Urinary bladder (tissue), 4 donors: ENCODE measurements around the gene OR4E1. TPM values are rescaled to one million over a fixed set of nuclear protein-coding genes. Genes with fewer than 3 reads are reported as not detected.
"Not testable (repeated sequence)": the region's sequence is repeated elsewhere in the genome, so short reads cannot be mapped to it uniquely, and the experiment has no call there.

Source experiments
- DNase-seq: peaks from one replicate; pipeline ENCODE4 v3.0.0-alpha.2; 2015; ENCODE audit errors: extremely low spot score
- H3K27ac ChIP-seq: one replicate; pipeline ENCODE4 v1.5.1; 2013; ENCODE audit warnings: low read depth, mild to moderate bottlenecking, moderate library complexity
- H3K36me3 ChIP-seq: one replicate; pipeline ENCODE4 v1.6.1; 2013; ENCODE audit warnings: mild to moderate bottlenecking, moderate library complexity; ENCODE audit not compliant: insufficient read depth
- H3K4me1 ChIP-seq: one replicate; pipeline ENCODE4 v1.6.1; 2013; ENCODE audit warnings: mild to moderate bottlenecking, moderate library complexity; ENCODE audit not compliant: insufficient read depth
- H3K4me3 ChIP-seq: one replicate; pipeline ENCODE4 v1.5.1; 2013; ENCODE audit warnings: low read depth, low read length
- WGBS: extraction: QIAGEN DNeasy Blood & Tissue Kit; methylation state at CpG from one replicate; pipeline ENCODE4 v1.1.7; 2013; 5-methylcytosine and 5-hydroxymethylcytosine counted together
- polyA plus RNA-seq: library from polyadenylated mRNA; stranded (reverse); fragments of 200-250 nt; gene quantifications from one replicate; pipeline ENCODE4 v1.2.3, GENCODE V29; 2013
- total RNA-seq: library from RNA; depleted of rRNA; stranded (reverse); fragments of >200 nt; gene quantifications from one replicate; pipeline ENCODE4 v1.2.3, GENCODE V29; 2014
- donor health status: healthy with polysubstance abuse.
- donor health status: healthy.

Gene OR4E1, protein sequence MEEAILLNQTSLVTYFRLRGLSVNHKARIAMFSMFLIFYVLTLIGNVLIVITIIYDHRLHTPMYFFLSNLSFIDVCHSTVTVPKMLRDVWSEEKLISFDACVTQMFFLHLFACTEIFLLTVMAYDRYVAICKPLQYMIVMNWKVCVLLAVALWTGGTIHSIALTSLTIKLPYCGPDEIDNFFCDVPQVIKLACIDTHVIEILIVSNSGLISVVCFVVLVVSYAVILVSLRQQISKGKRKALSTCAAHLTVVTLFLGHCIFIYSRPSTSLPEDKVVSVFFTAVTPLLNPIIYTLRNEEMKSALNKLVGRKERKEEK
- total RNA-seq (not detected), polyA plus RNA-seq (not detected)

GRCh38 chr14:21673718-21674117, at the start of gene OR4E1:
TSS of gene OR4E1 (minus strand) at chr14:21673818. CDS start at chr14:21670935, 2,883 bp downstream.
- WGBS, result 90% methylated on average over 1 of the region's 1 CpG
- Histone ChIP-seq H3K4me3 (no peak within 1 kb of the TSS), H3K36me3 (no peaks in the 10 kb centered on the region), H3K4me1 (no peaks in the 10 kb centered on the region), H3K27ac (no peak within 1 kb of the TSS)
- no peak for DNase-seq

DNA sequence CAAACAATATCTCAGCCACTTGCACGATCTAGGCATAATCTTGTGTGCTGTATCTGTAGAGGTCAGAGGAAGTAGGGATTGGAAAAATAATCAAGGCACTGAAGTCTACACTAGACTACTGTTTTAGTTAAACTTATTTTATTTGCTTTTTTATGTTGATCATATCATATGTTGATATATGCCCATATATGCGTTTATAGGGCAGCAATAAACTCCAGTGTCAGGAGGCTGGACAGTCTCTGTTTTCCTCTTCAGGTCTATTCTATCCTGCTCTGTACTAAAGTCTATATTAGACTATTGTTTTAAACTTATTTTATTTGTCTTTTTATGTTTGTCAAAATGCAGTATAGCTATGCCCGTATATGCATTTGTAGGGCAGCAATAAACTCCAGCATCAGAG, 47.9 kb upstream of the OR4E1 start:
- H3K27ac ChIP-seq, result no peak overlapping the region
- 64% methylated on average over 3 of the region's 3 CpGs for WGBS
- no peaks in the 10 kb centered on the region for H3K4me1 ChIP-seq
- no peak overlapping the region for H3K4me3 ChIP-seq
- no peaks in the 10 kb centered on the region for H3K36me3 ChIP-seq
- no peak for DNase-seq

DNA sequence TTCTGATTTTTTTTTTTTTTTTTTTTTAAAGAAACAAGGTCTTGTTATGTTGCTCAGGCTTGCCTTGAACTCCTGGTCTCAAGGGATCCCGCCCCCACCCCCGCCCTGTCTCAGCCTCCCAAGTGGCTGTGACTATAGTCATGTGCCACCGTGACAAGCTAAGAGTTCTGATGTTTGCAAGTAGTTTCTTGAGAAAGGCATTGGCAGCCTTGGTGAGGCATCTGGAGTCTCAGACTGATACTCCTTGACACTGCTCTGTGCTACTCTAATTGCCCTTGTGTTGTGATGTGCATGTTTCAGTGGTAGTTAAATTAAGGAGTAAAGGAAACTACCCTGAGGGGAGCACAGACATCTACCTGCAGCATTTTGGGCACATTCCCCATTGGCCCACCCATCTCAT, 46.2 kb upstream of the OR4E1 start:
- DNase-seq, result no peak
- Histone ChIP-seq H3K36me3 (no peaks in the 10 kb centered on the region), H3K4me3 (no peak overlapping the region), H3K27ac (no peak overlapping the region), H3K4me1 (no peaks in the 10 kb centered on the region)
- WGBS, result 73% methylated on average over 3 of the region's 3 CpGs

GRCh38 chr14:21714318-21714929, 40.8 kb upstream of the OR4E1 start:
- DNase-seq, result no peak
- Histone ChIP-seq H3K4me1 (no peaks in the 10 kb centered on the region), H3K4me3 (no peak overlapping the region), H3K36me3 (no peaks in the 10 kb centered on the region), H3K27ac (no peak overlapping the region)
- WGBS, result 77% methylated on average over 6 of the region's 6 CpGs

GRCh38 chr14:21712036-21712435, 38.4 kb upstream of the OR4E1 start:
- Histone ChIP-seq H3K27ac (no peak overlapping the region), H3K4me3 (no peak overlapping the region), H3K4me1 (no peaks in the 10 kb centered on the region), H3K36me3 (no peaks in the 10 kb centered on the region)
- 75% methylated on average over 2 of the region's 2 CpGs for WGBS
- DNase-seq, result no peak

DNA sequence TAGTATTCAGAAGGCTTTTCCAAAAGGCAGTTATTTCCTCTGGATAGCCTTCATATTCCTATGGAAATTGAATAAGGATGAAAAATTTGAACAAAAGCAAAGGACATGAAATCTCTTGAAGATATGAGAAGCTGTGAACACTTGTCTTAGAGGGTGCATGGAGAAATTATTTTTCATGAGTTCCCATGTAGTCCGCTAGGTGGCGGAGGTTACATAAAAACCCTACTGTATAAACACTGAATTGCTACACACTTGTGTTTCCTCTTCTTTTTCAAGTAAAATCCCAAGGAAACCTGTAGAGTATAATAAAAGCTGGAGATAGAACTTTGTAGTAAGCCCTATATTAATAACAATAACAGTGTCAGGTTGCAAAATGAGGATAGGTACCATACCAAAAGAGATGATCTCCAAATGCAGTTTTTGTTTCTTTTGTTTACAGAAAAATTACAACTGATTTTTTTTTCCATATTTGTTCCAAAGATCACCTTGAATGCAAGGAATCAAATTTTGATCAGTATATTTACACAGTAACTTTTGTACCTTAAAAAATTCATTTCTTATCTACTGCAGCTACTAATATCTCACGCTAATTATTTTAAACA, 37.8 kb upstream of the OR4E1 start:
- DNase-seq, result no peak
- Histone ChIP-seq H3K27ac (no peak overlapping the region), H3K4me1 (no peaks in the 10 kb centered on the region), H3K36me3 (no peaks in the 10 kb centered on the region), H3K4me3 (no peak overlapping the region)
- WGBS, result 30% methylated on average over 3 of the region's 3 CpGs

DNA sequence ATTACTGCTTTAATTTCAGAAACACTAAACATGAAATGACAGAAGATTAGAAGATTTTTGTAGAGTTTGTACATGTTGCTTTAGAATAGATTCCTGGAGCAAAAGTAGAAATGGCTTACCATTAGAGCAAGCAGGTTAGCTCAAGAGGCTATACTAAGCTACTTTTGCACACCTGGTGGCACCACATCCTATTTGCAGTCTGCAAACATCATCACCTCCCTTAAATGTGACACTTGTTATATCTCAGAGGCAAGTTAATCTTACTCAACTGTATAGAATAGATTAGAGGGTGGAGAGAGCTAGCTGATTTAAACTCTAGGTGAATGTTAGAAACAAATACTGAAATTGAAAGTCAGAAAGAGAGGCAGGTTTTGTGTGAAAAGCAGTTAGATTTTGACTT, 30.7 kb upstream of the OR4E1 start:
- Histone ChIP-seq H3K4me3 (no peak overlapping the region), H3K27ac (no peak overlapping the region), H3K36me3 (no peaks in the 10 kb centered on the region), H3K4me1 (no peaks in the 10 kb centered on the region)
- DNase-seq, result no peak

- Histone ChIP-seq H3K4me1 (no peaks in the 10 kb centered on the region), H3K27ac (no peak overlapping the region), H3K4me3 (no peak overlapping the region), H3K36me3 (no peaks in the 10 kb centered on the region)
- WGBS, result 48% methylated on average over 2 of the region's 2 CpGs
- DNase-seq, result no peak
These were observed 30.0 kb upstream of the OR4E1 start for GRCh38 chr14:21703357-21704326.

DNA sequence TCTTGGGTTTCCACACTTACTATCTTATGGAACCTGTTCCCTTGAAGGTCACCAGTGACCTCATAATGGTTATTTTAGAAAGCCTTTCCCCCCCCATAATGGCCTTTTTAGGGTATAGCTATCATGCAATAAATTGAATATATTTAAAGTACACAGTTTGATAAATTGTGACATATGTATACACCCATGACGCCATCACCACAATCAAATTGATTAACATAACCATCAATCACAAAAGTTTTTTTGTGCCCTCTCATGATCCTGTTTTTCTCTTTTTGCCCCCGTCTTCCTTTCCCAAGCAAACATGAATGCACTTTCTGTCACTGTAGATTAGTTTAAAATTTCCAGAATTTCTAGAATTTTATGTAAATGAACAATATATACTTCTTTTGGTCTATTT, 28.7 kb upstream of the OR4E1 start:
- no peak for DNase-seq
- Histone ChIP-seq H3K36me3 (no peaks in the 10 kb centered on the region), H3K4me1 (no peaks in the 10 kb centered on the region), H3K4me3 (no peak overlapping the region), H3K27ac (no peak overlapping the region)
- WGBS, result 68% methylated on average over 2 of the region's 2 CpGs

- no peaks in the 10 kb centered on the region for H3K36me3 ChIP-seq
- WGBS, result 76% methylated on average over 2 of the region's 2 CpGs
These were observed 25.9 kb upstream of the OR4E1 start for GRCh38 chr14:21699551-21699950.

DNA sequence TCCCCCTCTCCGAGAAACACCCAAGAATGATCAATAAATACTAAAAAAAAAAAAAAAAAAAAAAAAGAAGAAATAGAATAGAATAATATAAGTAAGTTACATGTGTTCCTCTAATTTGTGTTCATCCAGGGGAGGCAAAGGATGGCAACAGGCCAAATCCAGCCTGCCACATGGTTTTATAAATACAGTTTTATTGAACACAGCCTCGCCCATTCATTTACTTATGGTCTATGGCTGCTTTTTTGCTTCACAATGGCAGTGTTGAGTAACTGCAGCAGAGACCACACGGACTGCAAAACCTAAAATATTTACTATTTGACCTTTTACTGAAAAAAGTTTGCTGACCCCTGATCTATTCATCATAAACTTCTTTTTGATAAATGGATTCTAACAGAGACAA, 24.9 kb upstream of the OR4E1 start:
- not testable (repeated sequence) for H3K36me3 ChIP-seq, H3K27ac ChIP-seq, DNase-seq, H3K4me3 ChIP-seq, H3K4me1 ChIP-seq
- 30% methylated on average over 2 of the region's 3 CpGs for WGBS

More at GRCh38 chr14:21699551-21699950, 25.9 kb upstream of the OR4E1 start:
- H3K27ac ChIP-seq, result no peak overlapping the region
- H3K4me1 ChIP-seq, result no peaks in the 10 kb centered on the region
- no peak for DNase-seq
- H3K4me3 ChIP-seq, result no peak overlapping the region

DNA sequence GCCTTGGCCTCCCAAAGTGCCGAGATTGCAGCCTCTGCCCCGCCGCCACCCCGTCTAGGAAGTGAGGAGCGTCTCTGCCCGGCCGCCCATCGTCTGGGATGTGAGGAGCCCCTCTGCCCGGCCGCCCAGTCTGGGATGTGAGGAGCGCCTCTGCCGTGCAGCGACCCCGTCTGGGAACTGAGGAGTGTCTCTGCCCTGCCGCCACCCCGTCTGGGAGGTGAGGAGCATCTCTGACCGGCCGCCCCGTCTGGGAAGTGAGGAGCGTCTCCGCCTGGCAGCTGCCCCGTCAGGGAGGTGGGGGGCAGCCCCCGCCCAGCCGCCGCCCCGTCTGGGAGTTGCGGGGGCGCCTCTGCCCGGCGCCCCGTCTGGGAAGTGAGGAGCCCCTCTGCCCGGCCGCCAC, 24.0 kb upstream of the OR4E1 start:
- not testable (repeated sequence) for H3K36me3 ChIP-seq, DNase-seq, H3K4me1 ChIP-seq, H3K4me3 ChIP-seq, H3K27ac ChIP-seq
- 95% methylated on average over 33 of the region's 33 CpGs for WGBS

DNA sequence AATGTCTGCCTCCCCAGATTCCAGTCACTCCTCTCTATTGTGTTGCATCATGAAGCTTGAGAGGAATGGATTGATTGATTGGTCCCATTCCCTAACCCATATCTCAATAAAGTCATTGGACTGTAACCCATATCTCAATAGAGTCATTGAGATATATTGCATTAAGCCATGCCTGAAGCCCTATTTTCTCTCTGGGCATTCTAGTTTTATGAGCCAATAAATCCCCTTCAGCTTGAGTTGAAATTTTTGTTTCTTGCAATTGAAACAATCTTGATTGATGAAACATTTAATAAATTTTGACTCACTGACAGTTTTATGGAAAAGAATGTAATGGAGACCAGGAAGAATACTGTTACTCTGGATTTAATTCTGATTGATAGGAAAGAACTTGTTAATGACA, 20.8 kb upstream of the OR4E1 start:
- no peak overlapping the region for H3K4me3 ChIP-seq
- H3K36me3 ChIP-seq, result no peaks in the 10 kb centered on the region
- no peak for DNase-seq
- H3K27ac ChIP-seq, result no peak overlapping the region
- H3K4me1 ChIP-seq, result no peaks in the 10 kb centered on the region
